GM23338 (cell line): ENCODE data around the gene DRC3. TPM values are rescaled to one million over a fixed set of nuclear protein-coding genes. Genes with fewer than 3 reads are reported as not detected.

ENCODE experiments used
- ATAC-seq: fragments of 200-7000 bp; cut with Tn5 transposase; 3 replicates; pipeline ENCODE4 v1.9.1; 2020
- DNase-seq: peaks from one replicate; pipeline ENCODE4 v3.0.0-alpha.2; 2015; ENCODE audit warnings: low spot score
- H2AFZ ChIP-seq: fragments of 200-600 bp; sonication (generic); 2 replicates; pipeline ENCODE4 v1.8.0; 2016; ENCODE audit warnings: antibody characterized with exemption, mild to moderate bottlenecking, moderate library complexity
- H3F3A ChIP-seq: fragments of 200-600 bp; sonication (generic); replicated peaks from 2 replicates; pipeline ENCODE4 v1.8.0; 2017; ENCODE audit warnings: antibody characterized with exemption, mixed run types, low read depth
- H3K27ac ChIP-seq: fragments of 200-600 bp; sonication (generic); 2 replicates; pipeline ENCODE4 v1.6.1; 2016; ENCODE audit warnings: low read depth
- H3K27me3 ChIP-seq: fragments of 200-600 bp; sonication (generic); 2 replicates; pipeline ENCODE4 v1.8.0; 2016; ENCODE audit warnings: mild to moderate bottlenecking, mixed run types, moderate library complexity; ENCODE audit not compliant: insufficient read depth
- H3K36me3 ChIP-seq: fragments of 200-600 bp; sonication (generic); 2 replicates; pipeline ENCODE4 v1.8.0; 2016; ENCODE audit warnings: mild to moderate bottlenecking; ENCODE audit not compliant: insufficient read depth
- H3K4me1 ChIP-seq: fragments of 200-600 bp; sonication (generic); 2 replicates; pipeline ENCODE4 v1.8.0; 2016; ENCODE audit warnings: mild to moderate bottlenecking, moderate library complexity; ENCODE audit not compliant: insufficient read depth
- H3K4me2 ChIP-seq: fragments of 200-600 bp; sonication (generic); 2 replicates; pipeline ENCODE4 v1.7.1; 2017; ENCODE audit warnings: mixed run types
- H3K4me3 ChIP-seq: fragments of 200-600 bp; sonication (generic); 2 replicates; pipeline ENCODE4 v1.6.1; 2016; ENCODE audit warnings: mixed run types
- H3K79me2 ChIP-seq: fragments of 200-600 bp; sonication (generic); replicated peaks from 2 replicates; pipeline ENCODE4 v1.8.0; 2017; ENCODE audit warnings: mild to moderate bottlenecking; ENCODE audit not compliant: insufficient read depth
- H3K9me2 ChIP-seq: fragments of 200-600 bp; sonication (generic); 2 replicates; pipeline ENCODE4 v1.8.0; 2017; ENCODE audit not compliant: insufficient read depth
- H4K20me1 ChIP-seq: fragments of 200-600 bp; sonication (generic); replicated peaks from 2 replicates; pipeline ENCODE4 v1.8.0; 2017; ENCODE audit warnings: mild to moderate bottlenecking; ENCODE audit not compliant: insufficient read depth
- H3K27ac Mint-ChIP-seq: 2 replicates; pipeline ENCODE4 v1.8.0; 2020; ENCODE audit warnings: inconsistent platforms, mild to moderate bottlenecking, moderate library complexity, mixed read lengths
- H3K27me3 Mint-ChIP-seq: 3 replicates; pipeline ENCODE4 v1.8.0; 2022; ENCODE audit warnings: low read depth, mild to moderate bottlenecking, moderate library complexity, mixed read lengths, inconsistent platforms; ENCODE audit not compliant: insufficient read depth, poor library complexity
- H3K36me3 Mint-ChIP-seq: 3 replicates; pipeline ENCODE4 v1.8.0; 2021; ENCODE audit warnings: low read depth, mild to moderate bottlenecking, inconsistent platforms, moderate library complexity, mixed read lengths
- H3K4me1 Mint-ChIP-seq: 3 replicates; pipeline ENCODE4 v1.8.0; 2020; ENCODE audit warnings: mild to moderate bottlenecking, inconsistent platforms, mixed read lengths
- H3K4me3 Mint-ChIP-seq: 3 replicates; pipeline ENCODE4 v1.8.0; 2021; ENCODE audit warnings: moderate library complexity, mild to moderate bottlenecking, inconsistent platforms, mixed read lengths
- H3K9me3 Mint-ChIP-seq: 3 replicates; pipeline ENCODE4 v1.8.0; 2020; ENCODE audit warnings: moderate library complexity, mild to moderate bottlenecking, inconsistent platforms, mixed read lengths
- CREB1 ChIP-seq: fragments of 250-450 bp; sonication (Bioruptor Pico); IDR thresholded peaks from 2 replicates; pipeline ENCODE4 v1.5.0; 2020; ENCODE audit warnings: low read depth, mild to moderate bottlenecking, moderate library complexity
- EZH2 ChIP-seq: fragments of 200-600 bp; sonication (generic); IDR thresholded peaks from one replicate; pipeline ENCODE4 v1.8.0; 2017; ENCODE audit warnings: antibody characterized with exemption, mild to moderate bottlenecking, low read depth; ENCODE audit not compliant: unreplicated experiment
- EZH2phosphoT487 ChIP-seq: fragments of 200-600 bp; sonication (generic); IDR thresholded peaks from one replicate; pipeline ENCODE4 v1.8.1; 2018; ENCODE audit warnings: antibody characterized with exemption; ENCODE audit not compliant: unreplicated experiment
- JUNB ChIP-seq: IDR thresholded peaks from one replicate; pipeline ENCODE4 v1.6.1; 2016; ENCODE audit warnings: antibody characterized with exemption; ENCODE audit not compliant: unreplicated experiment
- NANOG ChIP-seq: IDR thresholded peaks from 2 replicates; pipeline ENCODE4 v1.6.1; 2016; ENCODE audit warnings: antibody characterized with exemption, borderline replicate concordance
- POLR2AphosphoS5 ChIP-seq: IDR thresholded peaks from 2 replicates; pipeline ENCODE4 v1.6.1; 2016; ENCODE audit warnings: antibody characterized with exemption, low read depth
- REST ChIP-seq: IDR thresholded peaks from one replicate; pipeline ENCODE4 v1.6.1; 2018; ENCODE audit warnings: antibody characterized with exemption; ENCODE audit not compliant: unreplicated experiment
- STAT1 ChIP-seq: IDR thresholded peaks from one replicate; pipeline ENCODE4 v1.6.1; 2016; ENCODE audit warnings: antibody characterized with exemption; ENCODE audit not compliant: unreplicated experiment
- ZNF114 ChIP-seq: fragments of 250-450 bp; sonication (Bioruptor Pico); IDR thresholded peaks from 2 replicates; pipeline ENCODE4 v1.5.0; 2020; ENCODE audit warnings: mild to moderate bottlenecking, moderate library complexity
- ZNF331 ChIP-seq: fragments of 250-450 bp; sonication (Bioruptor Pico); IDR thresholded peaks from 2 replicates; pipeline ENCODE4 v1.5.0; 2020; ENCODE audit warnings: low read depth, mild to moderate bottlenecking, moderate library complexity
- polyA plus RNA-seq: library from polyadenylated mRNA; unstranded; fragments of >200 nt; fragmentation: Nextera tagmentation; extraction: Ambion mirVana; gene quantifications from 2 replicates; pipeline ENCODE4 v1.2.1, GENCODE V29; 2016
- total RNA-seq: library from RNA; depleted of rRNA; stranded (reverse); fragments of >200 nt; shearing (Covaris generic); gene quantifications from 2 replicates; pipeline ENCODE4 v1.2.3, GENCODE V29; 2014
- TF ChIP-seq, protein P1 (sequence below), 2 experiments: fragments of 200-600 bp in 1 of 2; sonication (generic) in 1 of 2; conservative IDR thresholded peaks; 2 replicates each; pipeline versions ENCODE4 v1.5.1 to v1.6.1; 2016 to 2017; ENCODE audit warnings: antibody characterized with exemption in 2 of 2, low read depth in 2 of 2, mild to moderate bottlenecking in 2 of 2, moderate library complexity in 1 of 2
- TF ChIP-seq, protein P2 (sequence below): IDR thresholded peaks from 2 replicates; pipeline ENCODE4 v1.6.1; 2016; ENCODE audit warnings: antibody characterized with exemption
- TF ChIP-seq, protein P3 (sequence below): fragments of 250-450 bp; sonication (Bioruptor Pico); IDR thresholded peaks from 2 replicates; pipeline ENCODE4 v1.5.0; 2020; ENCODE audit warnings: mild to moderate bottlenecking, moderate library complexity

The DRC3 gene
- total and polyA plus RNA-seq, 2 experiments from 2014 or later: 1.1 TPM; not detected in 1

DNA sequence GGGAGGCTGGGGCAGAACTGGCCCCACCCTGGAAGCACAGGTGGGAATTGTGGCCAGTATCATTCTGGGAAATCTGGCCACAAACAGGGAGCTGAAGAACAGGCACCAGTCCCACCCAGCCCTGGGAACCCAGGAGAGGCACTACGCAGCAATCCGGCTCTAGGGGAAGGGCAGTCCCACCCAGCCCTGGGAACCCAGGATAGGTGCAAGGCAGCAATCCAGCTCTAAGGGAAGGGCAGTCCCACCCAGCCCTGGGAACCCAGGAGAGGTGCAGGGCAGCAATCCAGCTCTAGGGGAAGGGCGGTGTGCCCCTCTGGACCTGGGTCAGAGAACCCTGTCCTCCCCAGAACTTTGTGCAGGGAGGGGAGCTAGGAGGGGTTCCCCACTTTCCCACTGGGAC, 7.1 kb downstream of the DRC3 start:
- Histone ChIP-seq H3K79me2 (no peaks in the 10 kb centered on the region), H2AFZ (no peak overlapping the region), H3K36me3 (no peaks in the 10 kb centered on the region), H3K9me2 (no peaks in the 10 kb centered on the region), H3K4me2 (no peak overlapping the region), H3K4me3 (no peak overlapping the region), H3K4me1 (no peaks in the 10 kb centered on the region), H3K27ac (no peak overlapping the region), H4K20me1 (no peaks in the 10 kb centered on the region), H3K27me3 (no peaks in the 10 kb centered on the region), H3F3A (no peaks in the 10 kb centered on the region)
- DNase-seq: no peak
- no peak for ATAC-seq
- TF ChIP-seq ZNF331 (CRISPR knock-in tag): no peak
- no peak for TF ChIP-seq REST
- no peak for TF ChIP-seq EZH2
- no peak for TF ChIP-seq ZNF114
- no peak for TF ChIP-seq EZH2phosphoT487
- no peak for TF ChIP-seq NANOG
- TF ChIP-seq, protein P1, sequence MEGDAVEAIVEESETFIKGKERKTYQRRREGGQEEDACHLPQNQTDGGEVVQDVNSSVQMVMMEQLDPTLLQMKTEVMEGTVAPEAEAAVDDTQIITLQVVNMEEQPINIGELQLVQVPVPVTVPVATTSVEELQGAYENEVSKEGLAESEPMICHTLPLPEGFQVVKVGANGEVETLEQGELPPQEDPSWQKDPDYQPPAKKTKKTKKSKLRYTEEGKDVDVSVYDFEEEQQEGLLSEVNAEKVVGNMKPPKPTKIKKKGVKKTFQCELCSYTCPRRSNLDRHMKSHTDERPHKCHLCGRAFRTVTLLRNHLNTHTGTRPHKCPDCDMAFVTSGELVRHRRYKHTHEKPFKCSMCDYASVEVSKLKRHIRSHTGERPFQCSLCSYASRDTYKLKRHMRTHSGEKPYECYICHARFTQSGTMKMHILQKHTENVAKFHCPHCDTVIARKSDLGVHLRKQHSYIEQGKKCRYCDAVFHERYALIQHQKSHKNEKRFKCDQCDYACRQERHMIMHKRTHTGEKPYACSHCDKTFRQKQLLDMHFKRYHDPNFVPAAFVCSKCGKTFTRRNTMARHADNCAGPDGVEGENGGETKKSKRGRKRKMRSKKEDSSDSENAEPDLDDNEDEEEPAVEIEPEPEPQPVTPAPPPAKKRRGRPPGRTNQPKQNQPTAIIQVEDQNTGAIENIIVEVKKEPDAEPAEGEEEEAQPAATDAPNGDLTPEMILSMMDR (conservative IDR thresholded peaks at IDR 0.05; ENCODE audit: low read depth in 2 of 2): no peak
- no peak for TF ChIP-seq STAT1
- TF ChIP-seq JUNB: no peak
- TF ChIP-seq CREB1 (CRISPR knock-in tag): no peak
- TF ChIP-seq POLR2AphosphoS5: no peak
- TF ChIP-seq, protein P2, sequence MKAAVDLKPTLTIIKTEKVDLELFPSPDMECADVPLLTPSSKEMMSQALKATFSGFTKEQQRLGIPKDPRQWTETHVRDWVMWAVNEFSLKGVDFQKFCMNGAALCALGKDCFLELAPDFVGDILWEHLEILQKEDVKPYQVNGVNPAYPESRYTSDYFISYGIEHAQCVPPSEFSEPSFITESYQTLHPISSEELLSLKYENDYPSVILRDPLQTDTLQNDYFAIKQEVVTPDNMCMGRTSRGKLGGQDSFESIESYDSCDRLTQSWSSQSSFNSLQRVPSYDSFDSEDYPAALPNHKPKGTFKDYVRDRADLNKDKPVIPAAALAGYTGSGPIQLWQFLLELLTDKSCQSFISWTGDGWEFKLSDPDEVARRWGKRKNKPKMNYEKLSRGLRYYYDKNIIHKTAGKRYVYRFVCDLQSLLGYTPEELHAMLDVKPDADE: no peak
- TF ChIP-seq, protein P3, sequence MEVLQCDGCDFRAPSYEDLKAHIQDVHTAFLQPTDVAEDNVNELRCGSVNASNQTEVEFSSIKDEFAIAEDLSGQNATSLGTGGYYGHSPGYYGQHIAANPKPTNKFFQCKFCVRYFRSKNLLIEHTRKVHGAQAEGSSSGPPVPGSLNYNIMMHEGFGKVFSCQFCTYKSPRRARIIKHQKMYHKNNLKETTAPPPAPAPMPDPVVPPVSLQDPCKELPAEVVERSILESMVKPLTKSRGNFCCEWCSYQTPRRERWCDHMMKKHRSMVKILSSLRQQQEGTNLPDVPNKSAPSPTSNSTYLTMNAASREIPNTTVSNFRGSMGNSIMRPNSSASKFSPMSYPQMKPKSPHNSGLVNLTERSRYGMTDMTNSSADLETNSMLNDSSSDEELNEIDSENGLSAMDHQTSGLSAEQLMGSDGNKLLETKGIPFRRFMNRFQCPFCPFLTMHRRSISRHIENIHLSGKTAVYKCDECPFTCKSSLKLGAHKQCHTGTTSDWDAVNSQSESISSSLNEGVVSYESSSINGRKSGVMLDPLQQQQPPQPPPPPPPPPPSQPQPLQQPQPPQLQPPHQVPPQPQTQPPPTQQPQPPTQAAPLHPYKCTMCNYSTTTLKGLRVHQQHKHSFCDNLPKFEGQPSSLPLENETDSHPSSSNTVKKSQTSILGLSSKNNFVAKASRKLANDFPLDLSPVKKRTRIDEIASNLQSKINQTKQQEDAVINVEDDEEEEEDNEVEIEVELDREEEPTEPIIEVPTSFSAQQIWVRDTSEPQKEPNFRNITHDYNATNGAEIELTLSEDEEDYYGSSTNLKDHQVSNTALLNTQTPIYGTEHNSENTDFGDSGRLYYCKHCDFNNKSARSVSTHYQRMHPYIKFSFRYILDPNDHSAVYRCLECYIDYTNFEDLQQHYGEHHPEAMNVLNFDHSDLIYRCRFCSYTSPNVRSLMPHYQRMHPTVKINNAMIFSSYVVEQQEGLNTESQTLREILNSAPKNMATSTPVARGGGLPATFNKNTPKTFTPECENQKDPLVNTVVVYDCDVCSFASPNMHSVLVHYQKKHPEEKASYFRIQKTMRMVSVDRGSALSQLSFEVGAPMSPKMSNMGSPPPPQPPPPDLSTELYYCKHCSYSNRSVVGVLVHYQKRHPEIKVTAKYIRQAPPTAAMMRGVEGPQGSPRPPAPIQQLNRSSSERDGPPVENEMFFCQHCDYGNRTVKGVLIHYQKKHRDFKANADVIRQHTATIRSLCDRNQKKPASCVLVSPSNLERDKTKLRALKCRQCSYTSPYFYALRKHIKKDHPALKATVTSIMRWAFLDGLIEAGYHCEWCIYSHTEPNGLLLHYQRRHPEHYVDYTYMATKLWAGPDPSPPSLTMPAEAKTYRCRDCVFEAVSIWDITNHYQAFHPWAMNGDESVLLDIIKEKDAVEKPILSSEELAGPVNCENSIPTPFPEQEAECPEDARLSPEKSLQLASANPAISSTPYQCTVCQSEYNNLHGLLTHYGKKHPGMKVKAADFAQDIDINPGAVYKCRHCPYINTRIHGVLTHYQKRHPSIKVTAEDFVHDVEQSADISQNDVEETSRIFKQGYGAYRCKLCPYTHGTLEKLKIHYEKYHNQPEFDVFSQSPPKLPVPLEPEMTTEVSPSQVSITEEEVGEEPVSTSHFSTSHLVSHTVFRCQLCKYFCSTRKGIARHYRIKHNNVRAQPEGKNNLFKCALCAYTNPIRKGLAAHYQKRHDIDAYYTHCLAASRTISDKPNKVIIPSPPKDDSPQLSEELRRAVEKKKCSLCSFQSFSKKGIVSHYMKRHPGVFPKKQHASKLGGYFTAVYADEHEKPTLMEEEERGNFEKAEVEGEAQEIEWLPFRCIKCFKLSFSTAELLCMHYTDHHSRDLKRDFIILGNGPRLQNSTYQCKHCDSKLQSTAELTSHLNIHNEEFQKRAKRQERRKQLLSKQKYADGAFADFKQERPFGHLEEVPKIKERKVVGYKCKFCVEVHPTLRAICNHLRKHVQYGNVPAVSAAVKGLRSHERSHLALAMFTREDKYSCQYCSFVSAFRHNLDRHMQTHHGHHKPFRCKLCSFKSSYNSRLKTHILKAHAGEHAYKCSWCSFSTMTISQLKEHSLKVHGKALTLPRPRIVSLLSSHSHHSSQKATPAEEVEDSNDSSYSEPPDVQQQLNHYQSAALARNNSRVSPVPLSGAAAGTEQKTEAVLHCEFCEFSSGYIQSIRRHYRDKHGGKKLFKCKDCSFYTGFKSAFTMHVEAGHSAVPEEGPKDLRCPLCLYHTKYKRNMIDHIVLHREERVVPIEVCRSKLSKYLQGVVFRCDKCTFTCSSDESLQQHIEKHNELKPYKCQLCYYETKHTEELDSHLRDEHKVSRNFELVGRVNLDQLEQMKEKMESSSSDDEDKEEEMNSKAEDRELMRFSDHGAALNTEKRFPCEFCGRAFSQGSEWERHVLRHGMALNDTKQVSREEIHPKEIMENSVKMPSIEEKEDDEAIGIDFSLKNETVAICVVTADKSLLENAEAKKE (CRISPR knock-in tag): no peak
- Mint-ChIP-seq H3K9me3 (no peaks in the 10 kb centered on the region), H3K4me1 (no peaks in the 10 kb centered on the region), H3K27me3 (peaks cover 3% of the 10 kb centered on the region), H3K36me3 (no peaks in the 10 kb centered on the region), H3K4me3 (no peak overlapping the region), H3K27ac (no peak overlapping the region)
